ENCODE measurements around the gene CDK16.

CDK16 gene

GRCh38 chrX:47175588-47175980, 42.9 kb upstream of the CDK16 start:
- no peak overlapping the region for H3K4me3 ChIP-seq (ENCODE audit: low read length in 2 of 2)
- peaks cover 43 to 46% of the 10 kb centered on the region in 2 donors for H3K36me3 ChIP-seq (ENCODE audit: control insufficient read depth in 2 of 2, insufficient read depth in 2 of 2, low read length in 2 of 2)
- H3K27ac ChIP-seq (ENCODE audit: low read depth in 2 of 2, low read length in 2 of 2), result no peak overlapping the region
- no peaks in the 10 kb centered on the region for H3K4me1 ChIP-seq (ENCODE audit: control insufficient read depth in 2 of 2, insufficient read depth in 2 of 2, low read length in 2 of 2)
- H3K9ac ChIP-seq (ENCODE audit: low read depth in 1 of 2, low read length in 2 of 2), result no peak overlapping the region
- no peaks in the 10 kb centered on the region for H3K9me3 ChIP-seq (ENCODE audit: control insufficient read depth in 2 of 2, low read length in 2 of 2)
- H3K27me3 ChIP-seq (ENCODE audit: control insufficient read depth in 2 of 2, insufficient read depth in 2 of 2, low read length in 2 of 2), result peaks cover 6 to 14% of the 10 kb centered on the region in 2 donors

- no peaks in the 10 kb centered on the region for H3K4me1 ChIP-seq (ENCODE audit: control insufficient read depth in 2 of 2, insufficient read depth in 2 of 2, low read length in 2 of 2)
- H3K9me3 ChIP-seq (ENCODE audit: control insufficient read depth in 2 of 2, low read length in 2 of 2), result no peaks in the 10 kb centered on the region
- peaks cover 6 to 14% of the 10 kb centered on the region in 2 donors for H3K27me3 ChIP-seq (ENCODE audit: control insufficient read depth in 2 of 2, insufficient read depth in 2 of 2, low read length in 2 of 2)
- H3K36me3 ChIP-seq (ENCODE audit: control insufficient read depth in 2 of 2, insufficient read depth in 2 of 2, low read length in 2 of 2), result peaks cover 45% of the 10 kb centered on the region in 2 donors
- H3K9ac ChIP-seq (ENCODE audit: low read depth in 1 of 2, low read length in 2 of 2), result no peak overlapping the region
- H3K27ac ChIP-seq (ENCODE audit: low read depth in 2 of 2, low read length in 2 of 2), result no peak overlapping the region
- no peak overlapping the region for H3K4me3 ChIP-seq (ENCODE audit: low read length in 2 of 2)
These were observed 42.3 kb upstream of the CDK16 start for GRCh38 chrX:47176101-47176740.

GRCh38 chrX:47177079-47177478, 41.4 kb upstream of the CDK16 start:
- H3K27me3 ChIP-seq (ENCODE audit: control insufficient read depth in 2 of 2, insufficient read depth in 2 of 2, low read length in 2 of 2), result peaks cover 9 to 14% of the 10 kb centered on the region in 2 donors
- H3K36me3 ChIP-seq (ENCODE audit: control insufficient read depth in 2 of 2, insufficient read depth in 2 of 2, low read length in 2 of 2), result peaks cover 48 to 53% of the 10 kb centered on the region in 2 donors
- no peaks in the 10 kb centered on the region for H3K9me3 ChIP-seq (ENCODE audit: control insufficient read depth in 2 of 2, low read length in 2 of 2)
- H3K9ac ChIP-seq (ENCODE audit: low read depth in 1 of 2, low read length in 2 of 2), result no peak overlapping the region
- H3K4me3 ChIP-seq (ENCODE audit: low read length in 2 of 2), result no peak overlapping the region
- no peak overlapping the region for H3K27ac ChIP-seq (ENCODE audit: low read depth in 2 of 2, low read length in 2 of 2)
- H3K4me1 ChIP-seq (ENCODE audit: control insufficient read depth in 2 of 2, insufficient read depth in 2 of 2, low read length in 2 of 2), result no peaks in the 10 kb centered on the region

GRCh38 chrX:47178337-47178736, 40.1 kb upstream of the CDK16 start:
- peaks cover 47 to 54% of the 10 kb centered on the region in 2 donors for H3K36me3 ChIP-seq (ENCODE audit: control insufficient read depth in 2 of 2, insufficient read depth in 2 of 2, low read length in 2 of 2)
- H3K4me3 ChIP-seq (ENCODE audit: low read length in 2 of 2), result no peak overlapping the region
- no peak overlapping the region for H3K9ac ChIP-seq (ENCODE audit: low read depth in 1 of 2, low read length in 2 of 2)
- H3K4me1 ChIP-seq (ENCODE audit: control insufficient read depth in 2 of 2, insufficient read depth in 2 of 2, low read length in 2 of 2), result no peaks in the 10 kb centered on the region
- H3K9me3 ChIP-seq (ENCODE audit: control insufficient read depth in 2 of 2, low read length in 2 of 2), result no peaks in the 10 kb centered on the region
- H3K27ac ChIP-seq (ENCODE audit: low read depth in 2 of 2, low read length in 2 of 2), result no peak overlapping the region
- H3K27me3 ChIP-seq (ENCODE audit: control insufficient read depth in 2 of 2, insufficient read depth in 2 of 2, low read length in 2 of 2), result peaks cover 9 to 20% of the 10 kb centered on the region in 2 donors

- Histone ChIP-seq H3K36me3 (ENCODE audit: control insufficient read depth in 2 of 2, insufficient read depth in 2 of 2, low read length in 2 of 2) (peaks cover 46 to 52% of the 10 kb centered on the region in 2 donors), H3K27ac (ENCODE audit: low read depth in 2 of 2, low read length in 2 of 2) (no peak overlapping the region), H3K4me1 (ENCODE audit: control insufficient read depth in 2 of 2, insufficient read depth in 2 of 2, low read length in 2 of 2) (no peaks in the 10 kb centered on the region), H3K9me3 (ENCODE audit: control insufficient read depth in 2 of 2, low read length in 2 of 2) (no peaks in the 10 kb centered on the region), H3K9ac (ENCODE audit: low read depth in 1 of 2, low read length in 2 of 2) (no peak overlapping the region), H3K4me3 (ENCODE audit: low read length in 2 of 2) (no peak overlapping the region), H3K27me3 (ENCODE audit: control insufficient read depth in 2 of 2, insufficient read depth in 2 of 2, low read length in 2 of 2) (peaks cover 9 to 20% of the 10 kb centered on the region in 2 donors)
These were observed 39.1 kb upstream of the CDK16 start for GRCh38 chrX:47179221-47179927.

GRCh38 chrX:47179928-47180255, 38.6 kb upstream of the CDK16 start:
- no peak overlapping the region for H3K4me3 ChIP-seq (ENCODE audit: low read length in 2 of 2)
- H3K27ac ChIP-seq (ENCODE audit: low read depth in 2 of 2, low read length in 2 of 2), result no peak overlapping the region
- no peak overlapping the region for H3K9ac ChIP-seq (ENCODE audit: low read depth in 1 of 2, low read length in 2 of 2)
- H3K36me3 ChIP-seq (ENCODE audit: control insufficient read depth in 2 of 2, insufficient read depth in 2 of 2, low read length in 2 of 2), result peaks cover 46 to 52% of the 10 kb centered on the region in 2 donors
- H3K27me3 ChIP-seq (ENCODE audit: control insufficient read depth in 2 of 2, insufficient read depth in 2 of 2, low read length in 2 of 2), result peaks cover 9 to 20% of the 10 kb centered on the region in 2 donors
- H3K9me3 ChIP-seq (ENCODE audit: control insufficient read depth in 2 of 2, low read length in 2 of 2), result no peaks in the 10 kb centered on the region
- H3K4me1 ChIP-seq (ENCODE audit: control insufficient read depth in 2 of 2, insufficient read depth in 2 of 2, low read length in 2 of 2), result no peaks in the 10 kb centered on the region

- Histone ChIP-seq H3K9me3 (ENCODE audit: control insufficient read depth in 2 of 2, low read length in 2 of 2) (no peaks in the 10 kb centered on the region), H3K27me3 (ENCODE audit: control insufficient read depth in 2 of 2, insufficient read depth in 2 of 2, low read length in 2 of 2) (peaks cover 9 to 20% of the 10 kb centered on the region in 2 donors), H3K4me1 (ENCODE audit: control insufficient read depth in 2 of 2, insufficient read depth in 2 of 2, low read length in 2 of 2) (no peaks in the 10 kb centered on the region), H3K4me3 (ENCODE audit: low read length in 2 of 2) (no peak overlapping the region), H3K36me3 (ENCODE audit: control insufficient read depth in 2 of 2, insufficient read depth in 2 of 2, low read length in 2 of 2) (peaks cover 42 to 54% of the 10 kb centered on the region in 2 donors), H3K27ac (ENCODE audit: low read depth in 2 of 2, low read length in 2 of 2) (no peak overlapping the region), H3K9ac (ENCODE audit: low read depth in 1 of 2, low read length in 2 of 2) (no peak overlapping the region)
These were observed 38.1 kb upstream of the CDK16 start for GRCh38 chrX:47180346-47180745.

GRCh38 chrX:47181301-47181700, 37.2 kb upstream of the CDK16 start:
- Histone ChIP-seq H3K27me3 (ENCODE audit: control insufficient read depth in 2 of 2, insufficient read depth in 2 of 2, low read length in 2 of 2) (peaks cover 12 to 20% of the 10 kb centered on the region in 2 donors), H3K4me1 (ENCODE audit: control insufficient read depth in 2 of 2, insufficient read depth in 2 of 2, low read length in 2 of 2) (no peaks in the 10 kb centered on the region), H3K36me3 (ENCODE audit: control insufficient read depth in 2 of 2, insufficient read depth in 2 of 2, low read length in 2 of 2) (peaks cover 46 to 48% of the 10 kb centered on the region in 2 donors)

GRCh38 chrX:47182106-47182700, 36.3 kb upstream of the CDK16 start:
- Histone ChIP-seq H3K4me1 (ENCODE audit: control insufficient read depth in 2 of 2, insufficient read depth in 2 of 2, low read length in 2 of 2) (no peaks in the 10 kb centered on the region), H3K27me3 (ENCODE audit: control insufficient read depth in 2 of 2, insufficient read depth in 2 of 2, low read length in 2 of 2) (peaks cover 12 to 20% of the 10 kb centered on the region in 2 donors), H3K27ac (ENCODE audit: low read depth in 2 of 2, low read length in 2 of 2) (no peak overlapping the region), H3K4me3 (ENCODE audit: low read length in 2 of 2) (no peak overlapping the region), H3K9ac (ENCODE audit: low read depth in 1 of 2, low read length in 2 of 2) (no peak overlapping the region), H3K9me3 (ENCODE audit: control insufficient read depth in 2 of 2, low read length in 2 of 2) (no peaks in the 10 kb centered on the region), H3K36me3 (ENCODE audit: control insufficient read depth in 2 of 2, insufficient read depth in 2 of 2, low read length in 2 of 2) (peaks cover 44% of the 10 kb centered on the region in 2 donors)

More at GRCh38 chrX:47181301-47181700, 37.2 kb upstream of the CDK16 start:
- Histone ChIP-seq H3K9ac (ENCODE audit: low read depth in 1 of 2, low read length in 2 of 2) (no peak overlapping the region), H3K4me3 (ENCODE audit: low read length in 2 of 2) (no peak overlapping the region), H3K9me3 (ENCODE audit: control insufficient read depth in 2 of 2, low read length in 2 of 2) (no peaks in the 10 kb centered on the region), H3K27ac (ENCODE audit: low read depth in 2 of 2, low read length in 2 of 2) (no peak overlapping the region)

GRCh38 chrX:47184486-47184885, 34.0 kb upstream of the CDK16 start:
- Histone ChIP-seq H3K4me3 (ENCODE audit: low read length in 2 of 2) (no peak overlapping the region), H3K27ac (ENCODE audit: low read depth in 2 of 2, low read length in 2 of 2) (no peak overlapping the region), H3K9me3 (ENCODE audit: control insufficient read depth in 2 of 2, low read length in 2 of 2) (no peaks in the 10 kb centered on the region), H3K36me3 (ENCODE audit: control insufficient read depth in 2 of 2, insufficient read depth in 2 of 2, low read length in 2 of 2) (peaks cover 28 to 36% of the 10 kb centered on the region in 2 donors), H3K9ac (ENCODE audit: low read depth in 1 of 2, low read length in 2 of 2) (no peak overlapping the region), H3K4me1 (ENCODE audit: control insufficient read depth in 2 of 2, insufficient read depth in 2 of 2, low read length in 2 of 2) (no peaks in the 10 kb centered on the region), H3K27me3 (ENCODE audit: control insufficient read depth in 2 of 2, insufficient read depth in 2 of 2, low read length in 2 of 2) (peaks cover 8 to 14% of the 10 kb centered on the region in 2 donors)
